ENCODE measurements around the gene HAVCR1.
"Not testable (repeated sequence)": the region's sequence is repeated elsewhere in the genome, so short reads cannot be mapped to it uniquely, and the experiment has no call there.

HAVCR1 gene

DNA sequence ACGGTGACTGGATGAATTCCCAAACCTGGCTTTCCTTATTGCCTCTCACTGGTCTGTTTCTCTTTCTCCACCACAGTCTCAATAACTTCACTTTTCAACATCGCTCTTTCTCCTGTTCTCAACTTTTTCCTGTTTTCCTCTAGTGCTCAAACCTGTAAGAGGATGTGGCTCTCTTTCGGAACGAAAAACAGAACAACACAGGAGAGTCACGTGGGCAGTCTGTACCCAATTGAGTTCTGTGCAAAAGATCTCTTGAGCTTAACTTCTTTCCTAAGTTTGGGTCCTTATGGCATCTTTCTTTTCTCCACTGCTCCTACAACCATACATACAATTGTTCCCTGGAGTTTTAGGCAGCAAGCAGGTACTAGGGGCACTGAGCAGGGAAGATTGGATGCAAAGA, 8.9 kb downstream of the HAVCR1 start:
- no peak for DNase-seq

DNA sequence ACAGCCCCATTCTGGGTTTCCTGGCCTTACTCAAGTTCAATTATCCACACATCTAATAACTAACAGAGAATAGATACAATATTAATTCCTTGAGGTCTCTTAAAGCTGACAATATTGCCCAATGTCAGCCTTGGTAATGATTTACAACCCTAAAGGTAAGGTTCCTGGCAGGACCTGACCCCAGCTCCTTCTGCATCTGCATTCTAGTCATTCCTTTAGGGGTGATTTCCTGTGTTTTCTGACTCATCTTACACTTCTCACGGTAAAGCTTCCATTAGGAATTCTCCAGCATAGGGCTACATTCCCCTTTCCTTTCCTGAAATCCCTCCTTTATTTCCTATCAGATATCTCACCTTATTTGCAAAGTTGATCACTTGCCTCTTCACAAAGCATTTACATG, 9.3 kb downstream of the HAVCR1 start:
- no peak for DNase-seq

DNA sequence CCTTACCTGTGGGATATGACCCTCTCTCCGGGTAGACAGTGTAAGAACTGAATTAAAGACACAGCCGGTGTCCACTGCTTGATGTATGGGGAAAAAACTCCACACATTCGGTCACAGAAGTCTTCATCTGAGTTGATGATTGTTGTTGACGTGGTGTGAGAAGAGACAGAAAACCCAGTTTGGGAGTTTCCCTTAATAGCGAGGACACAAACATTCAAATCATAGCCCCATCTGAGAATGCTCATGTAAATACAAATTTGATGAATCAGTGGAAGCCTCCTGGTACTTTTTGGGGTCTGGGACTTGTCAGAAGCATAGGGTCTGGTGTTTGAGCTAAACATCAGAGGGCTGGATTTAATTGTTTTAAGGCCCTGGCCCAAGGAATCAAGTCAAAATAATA, 11.0 kb downstream of the HAVCR1 start:
- DNase-seq, result no peak

DNA sequence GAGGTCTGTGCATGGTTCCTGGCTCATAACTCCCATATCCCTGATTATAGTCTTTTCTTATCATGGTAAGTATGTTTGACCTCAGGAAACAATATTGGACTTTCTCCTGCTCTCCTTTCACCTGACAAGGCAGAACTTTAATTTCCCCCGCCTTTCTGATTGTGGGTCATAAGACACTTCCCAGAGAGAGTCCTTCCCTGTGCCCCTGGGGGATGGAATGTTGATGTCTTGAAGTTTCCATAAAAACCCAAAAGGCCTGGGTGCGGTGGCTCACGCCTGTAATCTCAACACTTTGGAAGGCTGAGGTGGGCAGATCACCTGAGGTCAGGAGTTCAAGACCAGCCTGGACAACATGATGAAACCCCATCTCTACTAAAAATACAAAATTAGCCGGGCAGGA, 11.9 kb downstream of the HAVCR1 start:
- not testable (repeated sequence) for DNase-seq

DNA sequence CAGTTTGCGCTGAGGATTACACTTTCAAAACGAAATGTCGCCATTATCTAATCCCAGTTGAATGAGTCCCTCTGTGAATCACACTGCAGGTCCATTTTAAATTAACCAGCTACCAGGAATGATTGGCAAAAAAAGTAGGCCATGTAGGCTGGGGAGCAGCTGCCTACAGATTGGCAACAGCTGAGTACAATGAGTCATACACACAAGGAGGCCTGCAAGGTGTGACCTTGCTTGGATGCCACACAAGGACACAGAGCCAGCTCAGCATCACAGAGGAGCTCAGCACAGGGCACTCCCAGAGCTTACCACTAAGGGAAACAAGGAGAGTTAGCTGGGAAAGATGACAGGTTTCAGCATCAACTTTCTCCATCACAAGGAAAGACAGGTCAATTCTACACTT, 12.9 kb downstream of the HAVCR1 start:
- DNase-seq, result peak in 12 of 58 donors; percentile 1 to 27 (median 6)

DNA sequence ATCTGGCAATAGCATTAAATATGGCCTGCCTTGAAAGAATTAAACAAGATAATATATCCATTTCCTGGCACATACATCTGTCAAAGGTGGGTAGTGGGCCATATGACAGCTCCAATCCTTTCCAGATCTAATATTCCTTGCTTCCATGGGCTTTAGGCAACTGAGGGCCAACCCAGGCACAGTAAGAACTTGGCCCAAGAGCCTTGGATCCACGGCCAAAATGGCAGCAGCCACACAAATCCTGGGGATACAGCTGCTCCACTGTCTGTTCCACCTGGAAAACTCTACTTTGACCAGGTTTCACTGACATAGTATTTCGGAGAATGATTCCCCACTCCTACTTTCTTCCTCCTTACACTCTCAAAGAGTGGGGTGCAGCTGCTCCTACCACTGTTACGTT, 13.3 kb downstream of the HAVCR1 start:
- no peak for DNase-seq

DNA sequence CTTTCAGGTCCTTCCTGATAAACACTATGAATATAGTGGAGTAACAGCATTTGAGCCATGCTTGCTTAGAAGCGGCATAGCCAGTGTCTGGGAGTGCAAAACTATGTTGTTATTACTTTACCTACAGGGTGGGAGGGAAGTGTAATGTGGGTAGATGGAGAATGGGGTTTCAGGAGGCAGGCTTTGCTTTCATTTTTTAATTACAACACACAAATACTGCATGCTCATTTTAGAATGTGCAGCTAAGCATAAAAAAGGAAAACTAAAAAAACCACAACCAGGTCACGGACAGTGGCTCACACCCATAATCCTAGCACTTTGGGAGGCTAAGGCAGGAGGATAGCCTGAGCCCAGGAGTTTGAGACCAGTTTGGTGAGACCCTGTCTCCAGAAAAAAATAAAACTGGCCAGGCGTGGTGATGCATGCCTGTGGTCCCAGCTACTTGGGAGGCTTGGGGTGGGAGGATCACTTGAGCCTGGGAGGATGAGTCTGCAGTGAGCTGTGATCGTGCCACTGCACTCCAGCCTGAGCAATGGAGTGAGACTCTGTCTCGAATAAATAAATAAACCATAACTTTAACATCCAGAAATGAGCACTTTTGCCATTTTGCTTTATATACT, 20.2 kb downstream of the HAVCR1 start:
- DNase-seq, result no peak

DNA sequence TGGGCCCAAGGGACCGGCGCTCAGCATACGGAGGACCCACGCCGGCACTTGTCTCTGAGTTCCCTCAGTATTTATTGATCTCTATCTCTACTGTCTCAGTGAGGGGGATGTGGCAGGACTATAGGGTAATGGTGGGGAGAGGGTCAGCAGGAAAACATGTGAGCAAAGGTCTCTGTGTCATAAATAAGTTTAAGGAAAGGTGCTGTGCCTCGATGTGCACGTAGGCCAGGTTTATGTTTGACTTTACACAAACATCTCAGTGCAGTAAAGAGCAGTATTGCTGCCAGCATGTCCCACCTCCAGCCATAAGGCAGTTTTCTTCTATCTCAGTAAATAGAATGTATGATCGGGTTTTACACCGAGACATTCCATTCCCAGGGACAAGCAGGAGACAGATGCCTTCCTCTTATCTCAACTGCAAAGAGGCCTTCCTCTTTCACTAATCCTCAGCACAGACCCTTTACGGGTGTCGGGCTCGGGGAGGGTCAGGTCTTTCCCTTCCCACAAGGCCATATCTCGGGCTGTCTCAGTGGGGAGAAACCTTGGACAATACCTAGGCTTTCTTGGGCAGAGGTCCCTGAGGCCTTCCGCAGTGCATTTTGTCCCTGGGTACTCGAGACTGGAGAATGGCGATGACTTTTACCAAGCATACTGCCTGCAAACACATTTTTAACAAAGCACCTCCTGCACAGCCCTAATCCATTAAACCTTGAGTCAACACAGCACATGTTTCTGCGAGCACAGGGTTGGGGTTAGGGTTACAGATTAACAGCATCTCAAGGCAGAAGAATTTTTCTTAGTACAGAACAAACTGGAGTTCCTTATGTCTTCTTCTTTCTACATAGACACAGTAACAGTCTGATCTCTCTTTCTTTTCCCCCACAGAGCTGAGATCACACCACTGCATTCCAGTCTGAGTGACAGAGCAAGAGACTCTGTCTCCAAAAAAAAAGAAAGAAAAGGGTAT, 24.5 kb downstream of the HAVCR1 start:
- DNase-seq, result not testable (repeated sequence)

DNA sequence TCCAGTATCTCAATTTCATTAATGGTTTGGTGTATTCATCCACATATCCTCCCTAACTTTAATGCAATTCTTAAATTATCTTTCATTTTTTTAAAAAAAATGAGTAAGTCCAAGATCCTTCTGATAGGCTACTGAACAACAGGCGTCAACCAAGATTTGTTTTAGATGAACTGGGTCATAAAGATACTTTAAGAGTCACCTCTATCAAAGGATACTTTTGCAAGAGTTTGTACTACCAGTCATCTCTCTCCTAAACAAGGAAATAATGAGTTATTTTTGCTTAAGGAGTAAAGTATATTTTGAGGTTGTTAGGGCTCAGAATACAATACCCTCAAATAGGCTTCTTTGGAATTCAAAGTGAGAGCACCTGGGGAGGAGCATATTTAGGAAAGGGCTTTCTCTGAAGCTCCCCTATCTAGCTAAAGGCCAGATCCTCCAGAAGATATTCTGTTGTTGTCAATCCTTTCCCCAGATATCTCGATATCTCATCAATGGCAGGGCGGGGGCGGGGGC, 25.8 kb downstream of the HAVCR1 start:
- no peak for DNase-seq

DNA sequence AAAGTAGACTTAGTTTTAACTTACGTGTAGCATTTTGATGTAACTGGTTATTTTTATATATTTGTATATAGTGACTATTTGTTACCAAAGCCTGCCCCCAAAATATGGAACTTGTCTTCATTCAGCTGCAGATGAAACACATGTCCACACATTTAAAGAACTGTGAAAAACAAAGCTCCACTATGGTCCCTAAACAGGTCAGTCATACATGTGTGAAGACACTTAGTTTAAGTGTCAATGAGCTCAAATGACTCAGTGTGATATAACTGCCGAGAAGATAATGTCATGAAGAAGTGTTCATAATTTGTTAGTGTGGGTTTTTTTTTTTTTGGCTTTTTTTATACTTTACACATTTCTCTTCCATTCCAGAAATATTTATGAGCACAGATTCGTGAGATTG, 28.2 kb downstream of the HAVCR1 start:
- no peak for DNase-seq

DNA sequence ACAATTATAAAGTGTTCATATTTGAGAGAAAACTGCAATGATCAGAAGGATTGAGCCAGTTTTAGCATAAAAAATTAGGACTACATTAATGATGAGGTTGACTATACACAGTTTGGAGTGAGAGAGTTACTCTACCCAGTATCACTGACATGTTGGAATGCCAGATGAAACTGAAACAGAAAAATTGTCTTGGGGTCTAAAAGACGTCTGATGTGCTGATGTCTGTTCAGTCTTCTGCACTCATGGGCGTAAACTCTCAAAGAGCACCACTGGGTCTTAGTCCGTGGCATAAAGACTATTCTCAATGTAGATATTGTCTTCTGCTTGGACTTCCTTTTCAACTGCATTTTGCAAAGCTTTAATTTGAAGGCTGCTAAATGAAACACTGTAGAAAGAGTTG, 29.5 kb downstream of the HAVCR1 start:
- no peak for DNase-seq

DNA sequence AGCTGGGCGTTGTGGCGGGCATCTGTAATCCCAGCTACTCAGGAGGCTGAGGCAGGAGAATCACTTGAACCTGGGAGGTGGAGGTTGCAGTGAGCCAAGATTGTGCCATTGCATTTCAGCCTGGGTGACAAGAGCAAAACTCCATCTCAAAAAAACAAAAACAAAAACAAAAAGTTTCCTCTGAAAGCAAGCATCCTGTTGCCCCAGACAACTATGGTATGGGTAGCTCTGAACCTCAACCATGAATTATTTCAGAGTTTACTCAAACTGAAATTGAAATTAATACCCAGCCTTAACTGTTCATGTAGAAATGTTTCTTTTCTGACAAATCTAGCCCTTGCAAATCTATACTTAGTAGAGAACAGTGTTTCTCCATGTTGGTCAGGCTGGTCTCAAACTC, 31.3 kb downstream of the HAVCR1 start:
- not testable (repeated sequence) for DNase-seq

DNA sequence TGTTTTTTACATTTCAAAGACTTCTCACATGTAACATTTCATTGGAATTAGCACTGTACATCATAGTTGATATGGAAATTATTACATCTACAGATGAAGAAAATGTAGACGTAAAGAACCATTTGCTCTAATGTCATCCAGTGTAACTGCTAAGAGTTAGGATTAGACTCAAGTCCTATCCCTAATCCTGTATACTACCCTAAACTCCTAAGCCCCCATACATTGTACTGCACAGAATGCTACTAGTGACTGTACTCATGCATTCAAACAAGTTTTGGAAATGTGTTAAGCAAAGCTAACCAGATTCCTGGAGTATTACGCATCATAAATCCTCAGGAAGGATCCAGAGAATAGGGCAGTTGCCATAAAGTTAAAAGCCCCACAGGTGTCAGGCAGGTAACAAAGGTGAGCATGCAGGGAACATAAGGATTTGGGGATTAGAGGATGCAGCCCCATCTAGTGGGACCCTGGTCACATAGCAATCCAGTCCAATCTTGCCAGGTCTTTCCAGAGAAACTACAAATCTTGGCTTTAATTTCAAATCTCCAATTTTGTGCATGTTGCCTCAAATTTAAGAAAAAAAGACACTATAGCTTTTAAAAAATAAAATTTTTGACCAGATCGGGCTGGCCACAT, 32.0 kb downstream of the HAVCR1 start:
- no peak for DNase-seq

DNA sequence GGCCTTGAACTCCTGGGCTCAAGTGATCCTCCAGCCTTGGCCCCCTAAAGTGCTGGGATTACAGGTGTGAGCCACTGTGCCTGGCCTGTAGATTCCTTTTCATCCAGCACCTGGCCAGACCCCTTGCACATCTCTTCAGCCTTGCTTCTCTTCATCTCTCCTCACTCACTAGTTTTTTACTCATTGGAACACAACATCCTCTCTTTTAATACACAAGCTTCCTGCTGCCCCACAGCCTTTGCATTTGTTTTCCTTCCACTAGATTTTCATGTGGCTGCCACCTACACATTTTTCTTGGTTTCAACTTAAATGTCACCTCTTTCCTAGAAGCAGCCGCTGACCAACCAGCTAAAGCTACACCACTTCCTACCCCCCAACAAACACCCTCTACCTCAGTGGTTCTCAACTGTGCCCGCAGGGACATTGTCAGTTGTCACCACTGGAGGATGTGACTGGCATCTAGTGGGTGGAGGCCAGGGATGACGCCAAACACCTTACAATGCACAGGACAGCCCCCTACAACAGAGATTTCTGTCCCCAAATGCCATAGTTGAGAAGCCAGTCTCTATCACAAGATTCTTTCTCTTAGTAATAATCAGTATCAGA, 33.7 kb downstream of the HAVCR1 start:
- DNase-seq, result no peak

DNA sequence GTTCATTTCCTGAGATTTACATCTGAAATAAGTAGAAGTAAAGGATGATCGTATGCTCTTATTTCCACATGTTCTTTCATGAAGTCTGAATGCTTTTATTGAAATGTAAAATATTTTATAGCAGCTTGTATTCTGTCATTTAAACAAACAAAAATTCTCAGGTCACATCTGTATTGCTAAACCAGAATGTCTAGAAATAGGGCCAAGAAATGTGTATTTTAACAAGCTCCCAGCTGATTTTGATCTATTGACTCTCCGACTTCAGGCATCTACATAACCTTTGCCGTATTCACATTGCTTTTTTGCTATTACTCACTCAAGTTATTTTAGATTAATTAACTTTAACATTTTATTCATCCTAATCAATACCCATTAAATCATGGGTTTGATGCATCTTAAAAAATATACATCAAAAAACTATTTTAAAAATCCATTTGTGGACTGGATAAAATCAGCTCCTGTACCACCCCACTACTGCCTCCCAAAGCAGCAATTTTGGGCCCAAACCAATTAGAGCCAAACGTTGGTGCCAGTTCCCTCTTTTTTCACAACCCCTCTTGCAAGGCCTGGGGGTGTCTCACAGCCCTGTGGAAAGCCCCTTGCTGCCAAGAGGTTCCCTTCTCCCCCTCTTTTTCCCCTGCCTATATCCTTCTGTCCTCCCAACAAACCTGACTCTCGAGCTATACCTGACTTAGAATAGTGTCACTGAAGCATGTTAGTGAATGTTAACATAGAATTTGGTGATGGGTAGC, 34.5 kb downstream of the HAVCR1 start:
- DNase-seq, result no peak

DNA sequence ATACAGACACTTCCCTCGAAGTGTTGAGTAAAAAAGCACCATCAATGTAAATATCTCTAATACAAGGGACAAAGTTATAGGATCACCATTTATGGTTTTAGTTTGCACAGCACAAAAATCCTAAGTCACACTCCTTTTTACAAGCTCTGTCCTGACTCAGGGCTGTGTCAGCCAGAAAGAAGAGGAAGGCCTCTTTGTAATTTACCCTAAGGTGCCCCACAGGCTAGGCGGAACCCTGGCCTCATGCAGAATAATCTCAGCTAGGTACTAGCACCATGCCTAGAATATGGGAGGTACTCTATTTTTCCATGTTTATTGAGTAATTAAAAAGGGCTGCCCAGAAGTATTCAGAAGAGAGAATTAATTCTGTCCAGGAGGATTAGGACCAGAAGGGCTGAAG, 36.9 kb downstream of the HAVCR1 start:
- no peak for DNase-seq

DNA sequence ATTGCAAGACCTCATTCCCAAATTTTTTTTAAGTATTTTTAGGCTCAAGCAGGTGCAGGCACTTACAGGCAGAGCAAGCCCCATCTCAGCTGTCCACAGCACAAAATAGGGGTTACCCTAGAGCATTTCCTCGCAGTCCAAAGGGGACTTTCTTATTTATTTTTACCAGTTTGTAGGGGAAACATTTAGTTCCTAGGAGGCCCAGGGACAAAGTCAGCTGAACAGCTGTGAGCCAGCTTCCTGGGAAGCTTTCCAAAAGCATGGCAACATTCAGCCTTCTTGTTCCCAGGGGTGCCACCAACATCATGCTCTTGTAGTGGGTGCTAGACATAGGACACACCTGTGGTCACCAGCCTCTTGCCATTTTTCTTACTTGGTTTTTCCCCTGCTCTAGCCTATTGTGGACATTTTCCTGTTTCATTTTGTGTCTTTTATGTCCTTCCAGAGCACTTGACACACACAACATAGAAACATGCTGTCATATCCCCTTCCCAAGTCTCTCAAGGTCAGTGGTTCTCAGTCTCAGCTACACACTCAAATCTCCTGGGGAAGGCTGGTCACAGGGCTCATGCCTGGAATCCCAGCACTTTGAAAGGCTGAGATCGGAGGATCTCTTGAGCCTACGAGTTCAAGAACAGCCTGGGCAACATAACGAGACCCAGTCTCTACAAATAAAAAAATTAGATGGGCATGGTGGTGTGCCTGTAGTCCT, 38.2 kb downstream of the HAVCR1 start:
- peak in 1 of 58 donors; percentile 1 for DNase-seq

DNA sequence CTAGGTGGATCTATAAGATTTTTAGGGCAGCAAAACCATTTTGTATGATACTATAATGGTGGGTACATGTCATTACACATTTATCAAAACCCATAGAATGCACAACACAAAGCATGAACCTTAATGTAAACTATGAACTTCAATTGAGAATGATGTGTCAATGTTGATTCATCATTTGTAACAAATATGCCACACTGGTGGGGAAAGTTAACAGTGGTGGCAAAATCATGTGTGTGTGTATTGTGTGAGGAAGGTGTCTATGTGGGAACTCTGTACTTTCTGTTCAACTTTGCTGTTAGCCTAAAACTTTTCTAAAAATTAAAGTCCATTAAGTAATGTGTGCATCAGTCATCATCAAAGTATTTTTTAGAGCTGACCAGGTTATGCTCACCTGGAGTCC, 38.9 kb downstream of the HAVCR1 start:
- DNase-seq, result no peak

DNA sequence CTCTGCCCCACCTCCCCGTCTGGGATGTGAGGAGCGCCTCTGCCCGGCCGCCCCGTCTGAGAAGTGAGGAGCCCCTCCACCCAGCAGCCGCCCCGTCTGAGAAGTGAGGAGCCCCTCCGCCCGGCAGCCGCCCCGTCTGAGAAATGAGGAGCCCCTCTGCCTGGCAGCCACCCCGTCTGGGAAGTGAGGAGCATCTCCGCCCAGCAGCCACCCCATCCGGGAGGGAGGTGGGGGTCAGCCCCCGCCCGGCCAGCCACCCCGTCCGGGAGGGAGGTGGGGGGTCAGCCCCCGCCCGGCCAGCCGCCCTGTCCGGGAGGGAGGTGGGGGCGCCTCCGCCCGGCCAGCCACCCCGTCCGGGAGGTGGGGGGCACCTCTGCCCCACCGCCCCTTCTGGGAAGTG, 44.8 kb downstream of the HAVCR1 start:
- DNase-seq, result not testable (repeated sequence)

DNA sequence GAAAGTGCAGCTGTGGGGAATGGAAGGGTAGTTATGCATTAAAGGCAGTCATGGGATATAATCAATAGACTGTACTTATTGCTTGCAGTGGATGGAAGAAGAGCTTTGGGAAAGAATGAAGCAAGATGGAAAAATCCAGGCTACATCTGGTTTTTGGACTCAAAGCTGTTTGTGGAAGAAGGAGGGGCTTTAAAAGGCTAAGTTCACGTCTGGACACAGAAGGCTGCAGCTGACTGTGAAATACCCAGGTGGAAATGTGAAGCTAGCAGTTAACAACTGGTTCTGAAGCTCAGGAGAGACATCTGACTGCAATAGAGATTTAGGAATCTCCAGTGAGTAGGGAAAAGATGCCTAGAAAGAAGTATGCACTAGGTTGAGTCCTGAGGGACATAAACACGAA, 52.7 kb downstream of the HAVCR1 start:
- no peak for DNase-seq
